H1 (cell line): ENCODE measurements around the gene ONECUT3. TPM values are rescaled to one million over a fixed set of nuclear protein-coding genes. Genes with fewer than 3 reads are reported as not detected.
A peak's percentile ranks its signal among the peaks of the same experiment; 100 is the strongest.

Experiments used
- CTCF ChIA-PET: fragments of 300-600 bp; sonication (Branson Sonifier 250); formaldehyde crosslinking; loops from one replicate; lab custom pipeline; 2021; ENCODE audit not compliant: partially characterized antibody; lab: Charles Lee
- POLR2A ChIA-PET: fragments of 300-600 bp; sonication (Branson Sonifier 250); formaldehyde crosslinking; loops from one replicate; lab custom pipeline; 2021; ENCODE audit warnings: inconsistent platforms; ENCODE audit not compliant: partially characterized antibody; lab: Charles Lee
- DNase-seq, 2 experiments: peaks; one replicate each; pipeline versions ENCODE4 v3.0.0 to v3.0.0-alpha.2; 2010 to 2022; ENCODE audit warnings: low spot score in 2 of 2, low read depth in 1 of 2, mixed read lengths in 1 of 2
- FAIRE-seq: peaks from 2 replicates; lab custom pipeline; 2011; peaks lifted over from hg19 to GRCh38; lab: Jason Lieb, UNC
- H2AFZ ChIP-seq: 2 replicates; pipeline ENCODE4 v1.8.1; 2012; ENCODE audit warnings: low read length, inconsistent platforms
- H2AK5ac ChIP-seq: 2 replicates; pipeline ENCODE4 v1.6.1; 2013; ENCODE audit warnings: low read depth, low read length
- H2BK120ac ChIP-seq: replicated peaks from 2 replicates; pipeline ENCODE3; 2013; ENCODE audit warnings: low read depth, low read length, inconsistent platforms
- H2BK12ac ChIP-seq: 2 replicates; pipeline ENCODE4 v1.6.1; 2013; ENCODE audit warnings: low read depth, low read length
- H2BK15ac ChIP-seq: 2 replicates; pipeline ENCODE4 v1.6.1; 2013; ENCODE audit warnings: low read length
- H2BK20ac ChIP-seq: 2 replicates; pipeline ENCODE4 v1.6.1; 2013; ENCODE audit warnings: low read length
- H2BK5ac ChIP-seq: 2 replicates; pipeline ENCODE4 v1.6.1; 2013; ENCODE audit warnings: low read depth, low read length
- H3K14ac ChIP-seq: 2 replicates; pipeline ENCODE4 v1.6.1; 2013; ENCODE audit warnings: inconsistent platforms; ENCODE audit not compliant: insufficient read length
- H3K18ac ChIP-seq: 2 replicates; pipeline ENCODE4 v1.6.1; 2013; ENCODE audit warnings: low read length; ENCODE audit errors: extremely low read depth
- H3K23ac ChIP-seq: 2 replicates; pipeline ENCODE4 v1.6.1; 2013; ENCODE audit warnings: inconsistent platforms; ENCODE audit not compliant: insufficient read length
- H3K23me2 ChIP-seq: 2 replicates; pipeline ENCODE4 v1.6.1; 2013; ENCODE audit warnings: low read depth, low read length
- H3K27ac ChIP-seq: 2 replicates; pipeline ENCODE4 v1.6.1; 2011; ENCODE audit warnings: low read depth, low read length, inconsistent platforms
- H3K27me3 ChIP-seq, 4 experiments: replicated peaks in 1 of 4; 1 replicate in 1 of 4; 2 replicates in 3 of 4; pipeline versions ENCODE4 v1.6.1 to v1.8.1; 2011 to 2013; ENCODE audit warnings: low read length in 3 of 4, mild to moderate bottlenecking in 3 of 4, inconsistent platforms in 2 of 4, mixed read lengths in 2 of 4, moderate library complexity in 1 of 4; ENCODE audit not compliant: control insufficient read depth in 3 of 4, insufficient read depth in 3 of 4; ENCODE audit errors: extremely low read depth in 1 of 4
- H3K36me3 ChIP-seq, 4 experiments: 2 replicates each; pipeline versions ENCODE4 v1.6.1 to v1.8.1; 2011 to 2013; ENCODE audit warnings: mild to moderate bottlenecking in 4 of 4, low read length in 3 of 4, moderate library complexity in 2 of 4, control low read depth in 1 of 4, inconsistent platforms in 1 of 4; ENCODE audit not compliant: insufficient read depth in 4 of 4, control insufficient read depth in 2 of 4
- H3K4ac ChIP-seq: replicated peaks from 2 replicates; pipeline ENCODE3; 2013; ENCODE audit warnings: low read length, low read depth, mixed read lengths, inconsistent platforms; ENCODE audit not compliant: insufficient read length
- H3K4me1 ChIP-seq, 4 experiments: replicated peaks in 1 of 4; 1 replicate in 1 of 4; 2 replicates in 3 of 4; pipeline versions ENCODE4 v1.6.1 to v1.8.1; 2011 to 2013; ENCODE audit warnings: low read length in 3 of 4, inconsistent platforms in 2 of 4, mixed read lengths in 1 of 4; ENCODE audit not compliant: insufficient read depth in 4 of 4, control insufficient read depth in 3 of 4
- H3K4me2 ChIP-seq, 2 experiments: 2 replicates each; pipeline versions ENCODE4 v1.6.1 to v1.8.1; 2011 to 2013; ENCODE audit warnings: low read depth in 2 of 2, low read length in 2 of 2, control low read depth in 1 of 2, inconsistent platforms in 1 of 2, mild to moderate bottlenecking in 1 of 2; ENCODE audit not compliant: insufficient read depth in 1 of 2
- H3K4me3 ChIP-seq, 4 experiments: fragments of 200-600, 300-600 bp in 1 of 4; sonication (generic), shearing (Covaris generic), sonication (Bioruptor Twin) in 1 of 4; 2 replicates each; pipeline versions ENCODE4 v1.5.1 to v1.8.1; 2011 to 2016; ENCODE audit warnings: low read length in 4 of 4, low read depth in 3 of 4, control low read depth in 2 of 4, inconsistent platforms in 2 of 4, mild to moderate bottlenecking in 2 of 4, mixed read lengths in 1 of 4, moderate library complexity in 1 of 4; ENCODE audit not compliant: insufficient read depth in 2 of 4; ENCODE audit errors: extremely low read depth in 1 of 4
- H3K56ac ChIP-seq: replicated peaks from 2 replicates; pipeline ENCODE3; 2013; ENCODE audit warnings: low read depth, mild to moderate bottlenecking, mixed read lengths, low read length, inconsistent platforms; ENCODE audit not compliant: insufficient read length
- H3K79me1 ChIP-seq: 2 replicates; pipeline ENCODE4 v1.6.1; 2013; ENCODE audit warnings: low read depth, low read length, control low read depth
- H3K79me2 ChIP-seq, 2 experiments: 2 replicates each; pipeline versions ENCODE4 v1.6.1 to v1.8.1; 2012 to 2013; ENCODE audit warnings: low read length in 2 of 2, mild to moderate bottlenecking in 2 of 2, inconsistent platforms in 1 of 2; ENCODE audit not compliant: insufficient read depth in 2 of 2, control insufficient read depth in 1 of 2
- H3K9ac ChIP-seq, 4 experiments: replicated peaks in 1 of 4; 1 replicate in 1 of 4; 2 replicates in 3 of 4; pipeline versions ENCODE4 v1.6.1 to v1.8.1; 2011 to 2013; ENCODE audit warnings: low read depth in 3 of 4, low read length in 3 of 4, control low read depth in 2 of 4, mild to moderate bottlenecking in 2 of 4, moderate library complexity in 2 of 4, inconsistent platforms in 1 of 4; ENCODE audit errors: extremely low read depth in 1 of 4
- H3K9me3 ChIP-seq, 2 experiments: 2 replicates each; pipeline versions ENCODE4 v1.6.1 to v1.8.1; 2012 to 2013; ENCODE audit warnings: mild to moderate bottlenecking in 2 of 2, moderate library complexity in 2 of 2, control low read depth in 1 of 2, inconsistent platforms in 1 of 2, low read depth in 1 of 2, low read length in 1 of 2, mixed read lengths in 1 of 2; ENCODE audit not compliant: insufficient read depth in 2 of 2
- H4K20me1 ChIP-seq, 2 experiments: replicated peaks in 1 of 2; 2 replicates each; pipeline versions ENCODE3 to v1.8.1; 2011 to 2013; ENCODE audit warnings: inconsistent platforms in 2 of 2, low read length in 2 of 2, mild to moderate bottlenecking in 1 of 2; ENCODE audit not compliant: insufficient read depth in 2 of 2, control insufficient read depth in 1 of 2
- H4K5ac ChIP-seq: 2 replicates; pipeline ENCODE4 v1.6.1; 2013; ENCODE audit warnings: low read length, low read depth, mixed read lengths, inconsistent platforms; ENCODE audit not compliant: insufficient read length
- H4K8ac ChIP-seq: 2 replicates; pipeline ENCODE4 v1.8.0; 2013; ENCODE audit warnings: mild to moderate bottlenecking, moderate library complexity, low read length, inconsistent platforms; ENCODE audit not compliant: insufficient read depth; ENCODE audit errors: extremely low read depth
- H4K91ac ChIP-seq: replicated peaks from 2 replicates; pipeline ENCODE3; 2013; ENCODE audit warnings: low read length, mixed read lengths, inconsistent platforms; ENCODE audit not compliant: insufficient read length
- E2F6 ChIP-seq: IDR thresholded peaks from 2 replicates; pipeline ENCODE4 v1.6.1; 2012; ENCODE audit warnings: inconsistent platforms
- EGR1 ChIP-seq: IDR thresholded peaks from 2 replicates; pipeline ENCODE4 v1.6.1; 2011; ENCODE audit warnings: low read depth, low read length, borderline replicate concordance
- JUND ChIP-seq: IDR thresholded peaks from 2 replicates; pipeline ENCODE4 v1.6.1; 2011; ENCODE audit warnings: mild to moderate bottlenecking, improper control_type of control experiment, low read length
- KDM1A ChIP-seq: fragments of 200-600, 300-600 bp; sonication (generic); IDR thresholded peaks from 2 replicates; pipeline ENCODE4 v1.7.1; 2016; ENCODE audit warnings: mild to moderate bottlenecking, low read length, borderline replicate concordance
- SP1 ChIP-seq: IDR thresholded peaks from 2 replicates; pipeline ENCODE4 v1.6.1; 2011; ENCODE audit warnings: low read depth, low read length
- YY1 ChIP-seq: IDR thresholded peaks from 2 replicates; pipeline ENCODE4 v1.6.1; 2011; ENCODE audit warnings: low read depth, mild to moderate bottlenecking, low read length
- WGBS, 2 experiments: shearing (Covaris generic) in 1 of 2; methylation state at CpG; one replicate each; pipeline versions ENCODE4 v1.1.6 to v1.1.7; 2013 to 2015; ENCODE audit warnings: low lambda C conversion rate in 2 of 2, mixed read lengths in 2 of 2, inconsistent platforms in 1 of 2, low coverage in 1 of 2, missing lambda C conversion rate in 1 of 2; ENCODE audit not compliant: insufficient replicate concordance in 2 of 2, insufficient coverage in 1 of 2, insufficient read length in 1 of 2; ENCODE audit errors: extremely low coverage in 1 of 2, missing lambda C conversion rate in 1 of 2; 5-methylcytosine and 5-hydroxymethylcytosine counted together
- polyA plus RNA-seq, 7 experiments: library from polyadenylated mRNA; depleted of rRNA in 3 of 7; stranded (reverse) in 5 of 7; unstranded in 2 of 7; fragments of >200 nt in 5 of 7; fragments of 200-250 nt in 2 of 7; gene quantifications; 1 replicate in 5 of 7; 2 replicates in 1 of 7; 4 replicates in 1 of 7; pipeline versions ENCODE4 v1.2.1 to v1.2.3, GENCODE V29; 2011 to 2013; ENCODE audit warnings: missing spikeins in 2 of 7, mixed read lengths in 2 of 7
- total RNA-seq: library from RNA; stranded (reverse); fragmentation: NEBNext Ultra II Directional; extraction: Animal tissue kit (Norgen Biotek cat#: 25700); gene quantifications from 2 replicates; pipeline ENCODE4 v1.2.1, GENCODE V29; 2021

The ONECUT3 gene
- total and polyA plus RNA-seq, 2 of the 8 experiments (the other 6 are each of a cell fraction or from before 2014, with no cell fraction given) = not detected

DNA sequence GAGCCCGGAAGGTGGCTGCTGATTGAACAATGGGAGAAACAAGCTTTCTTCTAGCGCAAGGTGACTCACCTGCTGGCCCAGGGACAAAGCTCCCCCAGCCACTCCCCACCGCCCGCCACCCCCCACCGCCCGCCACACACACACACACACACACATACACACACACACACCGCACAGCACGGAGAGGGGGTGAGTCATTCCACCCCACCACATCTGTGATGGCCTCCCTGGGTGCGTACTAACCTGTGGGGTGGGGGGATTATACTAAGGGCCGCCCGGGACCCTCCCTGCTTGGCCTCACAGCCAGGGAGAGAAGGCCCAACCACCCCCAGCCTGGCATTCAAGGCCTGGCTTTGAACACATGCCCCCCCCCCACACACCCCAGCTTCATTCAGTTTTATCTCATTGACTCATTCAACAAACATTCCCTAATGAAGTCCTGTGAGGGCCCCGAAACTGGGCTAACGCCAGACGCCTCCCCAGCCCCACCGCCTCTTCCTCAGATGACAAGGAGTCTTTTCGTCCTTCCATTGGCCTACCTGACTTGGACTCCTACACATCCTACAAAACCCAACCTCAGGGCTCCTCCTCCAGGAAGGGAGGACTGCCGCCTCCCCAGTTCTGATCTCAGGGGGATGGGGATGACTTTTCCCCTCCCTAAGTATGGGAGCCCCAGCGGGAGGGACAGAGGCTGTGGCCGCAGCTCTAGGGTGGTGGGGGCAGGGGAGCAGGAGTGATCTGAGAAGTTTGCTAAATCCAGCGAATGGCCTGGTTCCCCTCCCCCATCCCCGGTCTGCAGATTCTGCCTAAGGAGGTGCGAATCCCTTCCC, 5.8 kb upstream of the ONECUT3 start:
- CTCF ChIA-PET = interaction anchor here (0.7 to 3.3 kb wide), 8 partner anchors 8 to 483 kb away, joined by 3 to 24 read pairs (median 4); no protein-coding TSS in a partner anchor

More for the DNA sequence above, 5.8 kb upstream of the ONECUT3 start:
- DNase-seq (peak in 1 of 2 experiments; percentile 54), FAIRE-seq (no peak)
- Histone ChIP-seq H3K36me3 (peaks cover 0 to 16% (median 0%) of the 10 kb centered on the region in 4 experiments; a peak in 1 of 8 replicates), H3K9me3 (no peaks in the 10 kb centered on the region; a peak in 1 of 4 replicates), H2BK120ac (no peak overlapping the region), H4K8ac (no peak overlapping the region), H3K79me2 (no peaks in the 10 kb centered on the region), H3K9ac (no peak overlapping the region), H3K23me2 (peaks cover 5% of the 10 kb centered on the region; the same call in 1 of the 2 replicates), H3K56ac (no peak overlapping the region), H2BK15ac (peak overlapping the region; percentile 88; the same call in 1 of the 2 replicates), H4K91ac (peak overlapping the region; percentile 95), H3K4me3 (peak overlapping the region in 3 of 4 experiments; percentile 22 to 59 (median 34); a peak in 3 of 8 replicates), H3K4me2 (peak overlapping the region; percentile 66 to 70), H2AFZ (no peak overlapping the region), H3K27me3 (peaks cover 67 to 86% (median 78%) of the 10 kb centered on the region in 4 experiments), H3K4ac (peak overlapping the region; percentile 10), H3K14ac (no peak overlapping the region), H3K23ac (no peak overlapping the region), H3K79me1 (no peaks in the 10 kb centered on the region), H2BK5ac (peak overlapping the region; percentile 88; the same call in 1 of the 2 replicates), H3K27ac (no peak overlapping the region), H2BK20ac (peak overlapping the region; percentile 98; the same call in 1 of the 2 replicates), H4K20me1 (peaks cover 6 to 7% of the 10 kb centered on the region in 2 experiments), H4K5ac (no peak overlapping the region), H3K4me1 (peaks cover 0 to 46% (median 27%) of the 10 kb centered on the region in 4 experiments; a peak in 6 of 7 replicates), H2BK12ac (peak overlapping the region; percentile 98; the same call in 1 of the 2 replicates), H2AK5ac (no peak overlapping the region), H3K18ac (peak overlapping the region; percentile 93)
- POLR2A ChIA-PET = interaction anchor here (0.7 to 3.6 kb wide), 5 partner anchors 8 to 156 kb away, joined by 3 to 21 read pairs (median 14); partner anchors contain the start of gene ONECUT3
- TF ChIP-seq EGR1 (0 out of 2 replicates have a peak, but pooled peaks have one; percentile 51), KDM1A (peak; percentile 70; the same call in 1 of the 2 replicates), SP1 (peak; percentile 50; the same call in 1 of the 2 replicates), JUND (0 out of 2 replicates have a peak, but pooled peaks have one; percentile 11), E2F6 (no peak), YY1 (peak; percentile 59)
- 6% methylated on average over 12 of the region's 22 CpGs; no CpG with 5 or more reads in 1 of the 2 experiments for WGBS, 2 experiments
